WTC11 (cell line): ENCODE data around the gene IRF7.

Experiments used
- ATF1 ChIP-seq: sonication (generic); formaldehyde crosslinking; IDR thresholded peaks from 2 replicates; pipeline ENCODE4 v1.8.1; 2023; ENCODE audit warnings: mild to moderate bottlenecking, moderate library complexity, missing genetic modification reagents
- ATF3 ChIP-seq: sonication (generic); formaldehyde crosslinking; conservative IDR thresholded peaks from 2 replicates; pipeline ENCODE4 v1.8.1; 2022; ENCODE audit warnings: mild to moderate bottlenecking, missing genetic modification reagents
- CBFB ChIP-seq: sonication (generic); formaldehyde crosslinking; IDR thresholded peaks from 2 replicates; pipeline ENCODE4 v1.8.1; 2022; ENCODE audit warnings: mild to moderate bottlenecking, low read depth, missing genetic modification reagents
- CTCF ChIP-seq: fragments of 200-600 bp; IDR thresholded peaks from 2 replicates; pipeline ENCODE4 v1.8.0; 2022; ENCODE audit warnings: antibody characterized with exemption
- FOXJ3 ChIP-seq: sonication (generic); formaldehyde crosslinking; IDR thresholded peaks from 2 replicates; pipeline ENCODE4 v1.9.0; 2021; ENCODE audit warnings: missing genetic modification reagents, mild to moderate bottlenecking, borderline replicate concordance
- JAZF1 ChIP-seq: fragments of 250-450 bp; sonication (Bioruptor Pico); IDR thresholded peaks from 2 replicates; pipeline ENCODE4 v1.9.0; 2021; ENCODE audit warnings: moderate library complexity, mild to moderate bottlenecking, inconsistent platforms
- MAX ChIP-seq: sonication (generic); formaldehyde crosslinking; IDR thresholded peaks from 2 replicates; pipeline ENCODE4 v1.8.0; 2022; ENCODE audit warnings: mild to moderate bottlenecking, missing genetic modification reagents
- NR1H2 ChIP-seq: sonication (generic); formaldehyde crosslinking; IDR thresholded peaks from 2 replicates; pipeline ENCODE4 v1.9.0; 2021; ENCODE audit warnings: mild to moderate bottlenecking, moderate library complexity, missing genetic modification reagents
- SOX15 ChIP-seq: fragments of 250-450 bp; sonication (Bioruptor Pico); IDR thresholded peaks from 2 replicates; pipeline ENCODE4 v1.9.0; 2021; ENCODE audit warnings: mild to moderate bottlenecking
- SP1 ChIP-seq: sonication (generic); formaldehyde crosslinking; conservative IDR thresholded peaks from 2 replicates; pipeline ENCODE4 v1.8.1; 2022; ENCODE audit warnings: missing genetic modification reagents
- TCF7 ChIP-seq: sonication (generic); formaldehyde crosslinking; IDR thresholded peaks from 2 replicates; pipeline ENCODE4 v1.8.0; 2022; ENCODE audit warnings: mild to moderate bottlenecking, low read depth, missing genetic modification reagents, moderate library complexity
- USF1 ChIP-seq: sonication (generic); formaldehyde crosslinking; IDR thresholded peaks from 2 replicates; pipeline ENCODE4 v1.8.0; 2022; ENCODE audit warnings: mild to moderate bottlenecking, missing genetic modification reagents

GRCh38 chr11:575996-576768 lies 39.6 kb downstream of the IRF7 start, which contains the start of gene PHRF1:
- TF ChIP-seq CTCF = no peak
- TF ChIP-seq JAZF1 (CRISPR knock-in tag) = no peak
- no peak for TF ChIP-seq NR1H2 (CRISPR knock-in tag)
- TF ChIP-seq SP1 = peak; percentile 83
- no peak for TF ChIP-seq CBFB (CRISPR knock-in tag)
- no peak for TF ChIP-seq TCF7 (CRISPR knock-in tag)
- no peak for TF ChIP-seq FOXJ3 (CRISPR knock-in tag)
- no peak for TF ChIP-seq ATF3 (CRISPR knock-in tag)
- no peak for TF ChIP-seq SOX15 (CRISPR knock-in tag)
- no peak for TF ChIP-seq ATF1 (CRISPR knock-in tag)
- no peak for TF ChIP-seq USF1 (CRISPR knock-in tag)
- 0 out of 2 replicates have a peak, but pooled peaks have one; percentile 6 for TF ChIP-seq MAX (CRISPR knock-in tag)
